Endothelial cell (in vitro differentiated cells): ENCODE results near the gene MAP2K5. TPM values are rescaled to one million over a fixed set of nuclear protein-coding genes. Genes with fewer than 3 reads are reported as not detected.

Experiments used
- DNase-seq: peaks from one replicate; pipeline ENCODE4 v3.0.0; 2021; ENCODE audit warnings: low spot score
- H3K27ac Mint-ChIP-seq: one replicate; pipeline ENCODE4 v1.8.0; 2021; ENCODE audit warnings: mixed read lengths, inconsistent platforms; ENCODE audit not compliant: unreplicated experiment
- H3K27me3 Mint-ChIP-seq: one replicate; pipeline ENCODE4 v1.8.0; 2021; ENCODE audit warnings: mild to moderate bottlenecking, moderate library complexity, mixed read lengths, inconsistent platforms; ENCODE audit not compliant: unreplicated experiment
- H3K36me3 Mint-ChIP-seq: one replicate; pipeline ENCODE4 v1.8.0; 2021; ENCODE audit warnings: mild to moderate bottlenecking, low read depth, mixed read lengths, inconsistent platforms; ENCODE audit not compliant: unreplicated experiment
- H3K4me1 Mint-ChIP-seq: one replicate; pipeline ENCODE4 v1.8.0; 2021; ENCODE audit warnings: mild to moderate bottlenecking, mixed read lengths, inconsistent platforms; ENCODE audit not compliant: unreplicated experiment
- H3K4me3 Mint-ChIP-seq: one replicate; pipeline ENCODE4 v1.8.0; 2021; ENCODE audit warnings: mild to moderate bottlenecking, mixed read lengths, inconsistent platforms; ENCODE audit not compliant: unreplicated experiment
- H3K9me3 Mint-ChIP-seq: one replicate; pipeline ENCODE4 v1.8.0; 2021; ENCODE audit warnings: mixed read lengths, inconsistent platforms; ENCODE audit not compliant: unreplicated experiment
- total RNA-seq: library from RNA; stranded (reverse); fragmentation: NEBNext Ultra II Directional; extraction: Animal tissue kit (Norgen Biotek cat#: 25700); gene quantifications from one replicate; pipeline ENCODE4 v1.2.1, GENCODE V29; 2021; ENCODE audit not compliant: unreplicated experiment
- TF ChIP-seq, protein P1 (sequence below): fragments of 200-600 bp; sonication (generic); IDR thresholded peaks from one replicate; pipeline ENCODE4 v1.5.0; 2021; ENCODE audit warnings: antibody characterized with exemption; ENCODE audit not compliant: unreplicated experiment

The MAP2K5 gene
- total RNA-seq, 1 donor from 2014 or later: 22.2 TPM

DNA sequence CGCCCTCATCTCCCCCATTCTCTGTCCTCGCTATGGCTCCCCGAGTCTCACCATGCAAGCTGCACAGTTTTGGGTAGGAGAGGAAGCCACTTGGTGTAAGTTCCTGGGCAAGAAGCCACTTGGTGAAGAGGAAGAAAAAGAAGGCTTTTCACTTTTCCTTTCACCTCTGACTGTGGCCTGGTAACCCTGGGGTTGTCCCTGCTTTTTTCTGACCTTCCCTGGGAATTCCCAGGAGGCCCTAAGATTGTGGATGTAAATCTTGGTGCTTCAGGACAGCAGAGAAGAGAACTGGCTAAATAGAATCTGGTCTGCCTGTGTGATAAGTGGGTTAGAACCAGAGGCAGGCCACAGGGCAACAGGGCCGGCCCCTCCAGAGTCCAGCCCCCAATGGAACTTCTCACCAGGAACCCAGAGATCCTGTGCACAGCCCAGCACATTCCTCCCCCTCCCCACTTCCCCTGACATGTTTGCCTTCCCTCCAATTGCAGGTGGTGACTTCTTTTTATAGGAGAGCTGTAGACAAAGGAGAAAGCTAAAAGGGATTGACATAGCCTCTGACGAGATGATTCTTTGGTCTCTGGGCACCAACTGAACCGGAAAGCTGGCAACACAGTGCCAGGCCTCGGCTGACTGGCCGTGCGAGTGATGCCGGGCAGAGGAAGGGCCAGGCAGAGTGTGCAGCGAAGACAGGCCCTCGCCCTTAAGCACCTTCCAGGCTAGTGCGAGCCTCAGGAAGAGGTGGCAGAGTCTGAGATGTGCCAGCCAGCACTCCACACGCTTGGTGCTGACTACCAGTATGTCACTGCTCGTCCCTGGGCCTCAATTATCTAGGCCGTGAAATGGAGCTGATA is 263.4 kb downstream of the MAP2K5 start:
- no peak for DNase-seq
- no peak overlapping the region for H3K4me3 Mint-ChIP-seq
- H3K4me1 Mint-ChIP-seq: peaks cover 13% of the 10 kb centered on the region
- peaks cover 8% of the 10 kb centered on the region for H3K27me3 Mint-ChIP-seq
- H3K9me3 Mint-ChIP-seq: no peaks in the 10 kb centered on the region
- H3K27ac Mint-ChIP-seq: no peak overlapping the region
- H3K36me3 Mint-ChIP-seq: peaks cover 9% of the 10 kb centered on the region
- TF ChIP-seq, protein P1, sequence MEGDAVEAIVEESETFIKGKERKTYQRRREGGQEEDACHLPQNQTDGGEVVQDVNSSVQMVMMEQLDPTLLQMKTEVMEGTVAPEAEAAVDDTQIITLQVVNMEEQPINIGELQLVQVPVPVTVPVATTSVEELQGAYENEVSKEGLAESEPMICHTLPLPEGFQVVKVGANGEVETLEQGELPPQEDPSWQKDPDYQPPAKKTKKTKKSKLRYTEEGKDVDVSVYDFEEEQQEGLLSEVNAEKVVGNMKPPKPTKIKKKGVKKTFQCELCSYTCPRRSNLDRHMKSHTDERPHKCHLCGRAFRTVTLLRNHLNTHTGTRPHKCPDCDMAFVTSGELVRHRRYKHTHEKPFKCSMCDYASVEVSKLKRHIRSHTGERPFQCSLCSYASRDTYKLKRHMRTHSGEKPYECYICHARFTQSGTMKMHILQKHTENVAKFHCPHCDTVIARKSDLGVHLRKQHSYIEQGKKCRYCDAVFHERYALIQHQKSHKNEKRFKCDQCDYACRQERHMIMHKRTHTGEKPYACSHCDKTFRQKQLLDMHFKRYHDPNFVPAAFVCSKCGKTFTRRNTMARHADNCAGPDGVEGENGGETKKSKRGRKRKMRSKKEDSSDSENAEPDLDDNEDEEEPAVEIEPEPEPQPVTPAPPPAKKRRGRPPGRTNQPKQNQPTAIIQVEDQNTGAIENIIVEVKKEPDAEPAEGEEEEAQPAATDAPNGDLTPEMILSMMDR: no peak

DNA sequence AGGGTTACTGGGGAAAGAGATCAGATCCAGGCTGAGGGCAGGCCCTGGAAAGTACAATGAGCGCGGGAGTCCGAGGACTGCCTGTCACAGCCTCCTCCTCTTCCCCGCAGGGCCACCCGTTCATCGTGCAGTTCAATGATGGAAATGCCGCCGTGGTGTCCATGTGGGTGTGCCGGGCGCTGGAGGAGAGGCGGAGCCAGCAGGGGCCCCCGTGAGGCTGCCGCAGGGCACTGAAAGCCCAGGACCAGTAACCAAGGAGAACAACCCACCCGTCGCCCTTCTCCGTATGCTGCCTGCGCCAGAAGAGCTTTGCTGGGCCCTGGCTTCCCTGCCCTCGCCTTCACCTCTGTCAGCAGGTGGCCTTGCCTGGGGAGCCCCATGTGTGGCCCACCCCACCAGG is 264.0 kb downstream of the MAP2K5 start:
- no peak for DNase-seq
- Mint-ChIP-seq H3K4me1 (peaks cover 13% of the 10 kb centered on the region), H3K9me3 (no peaks in the 10 kb centered on the region), H3K36me3 (peaks cover 9% of the 10 kb centered on the region), H3K27ac (no peak overlapping the region), H3K4me3 (no peak overlapping the region), H3K27me3 (peaks cover 8% of the 10 kb centered on the region)
- TF ChIP-seq, protein P1: no peak

DNA sequence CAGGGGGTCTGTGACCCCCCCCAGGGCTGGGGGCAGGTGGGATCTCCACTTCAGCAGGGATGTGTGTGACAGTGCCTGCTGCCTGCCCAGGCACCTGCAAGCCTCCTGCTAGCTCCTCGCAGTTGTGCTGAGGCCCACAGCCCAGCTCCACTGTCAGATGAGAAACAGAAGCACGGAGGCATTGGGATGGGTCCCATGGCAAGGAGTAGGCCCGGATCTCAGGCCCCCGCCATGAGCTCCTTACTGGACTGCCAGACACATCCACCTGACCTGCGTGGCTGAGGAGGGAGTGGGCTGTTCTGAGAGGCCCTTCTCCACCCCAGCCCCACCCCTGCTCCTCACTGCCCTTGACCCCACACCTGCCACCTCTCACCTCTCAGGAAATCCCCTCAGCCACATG is 264.6 kb downstream of the MAP2K5 start:
- Mint-ChIP-seq H3K27me3 (peaks cover 8% of the 10 kb centered on the region), H3K36me3 (peaks cover 9% of the 10 kb centered on the region), H3K4me3 (no peak overlapping the region), H3K9me3 (no peaks in the 10 kb centered on the region), H3K4me1 (peaks cover 13% of the 10 kb centered on the region), H3K27ac (no peak overlapping the region)
- DNase-seq: no peak
- TF ChIP-seq, protein P1: no peak

DNA sequence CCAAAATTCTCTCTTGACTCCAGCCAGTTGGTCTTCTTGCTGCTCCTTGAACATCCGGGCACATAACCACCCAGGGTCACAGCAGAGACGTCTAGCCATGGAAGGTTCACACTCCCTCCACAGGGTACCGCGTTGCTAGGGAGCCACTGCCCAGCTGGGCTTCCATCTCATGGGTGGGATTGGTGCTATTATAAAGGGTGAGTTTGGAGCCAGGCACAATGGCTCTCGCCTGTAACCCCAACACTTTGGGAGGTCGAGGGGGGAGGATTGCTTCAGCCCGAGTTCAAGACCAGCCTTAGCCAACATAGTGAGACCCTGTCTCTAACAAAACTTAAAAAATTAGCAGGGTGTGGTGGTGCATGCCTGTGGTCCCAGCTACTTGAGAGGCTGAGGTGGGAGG is 265.3 kb downstream of the MAP2K5 start:
- H3K36me3 Mint-ChIP-seq: peaks cover 9% of the 10 kb centered on the region
- DNase-seq: no peak
- peaks cover 13% of the 10 kb centered on the region for H3K4me1 Mint-ChIP-seq
- no peaks in the 10 kb centered on the region for H3K9me3 Mint-ChIP-seq
- TF ChIP-seq, protein P1: no peak
- H3K4me3 Mint-ChIP-seq: no peak overlapping the region
- H3K27me3 Mint-ChIP-seq: peaks cover 8% of the 10 kb centered on the region
- peak overlapping the region; percentile 24 for H3K27ac Mint-ChIP-seq

DNA sequence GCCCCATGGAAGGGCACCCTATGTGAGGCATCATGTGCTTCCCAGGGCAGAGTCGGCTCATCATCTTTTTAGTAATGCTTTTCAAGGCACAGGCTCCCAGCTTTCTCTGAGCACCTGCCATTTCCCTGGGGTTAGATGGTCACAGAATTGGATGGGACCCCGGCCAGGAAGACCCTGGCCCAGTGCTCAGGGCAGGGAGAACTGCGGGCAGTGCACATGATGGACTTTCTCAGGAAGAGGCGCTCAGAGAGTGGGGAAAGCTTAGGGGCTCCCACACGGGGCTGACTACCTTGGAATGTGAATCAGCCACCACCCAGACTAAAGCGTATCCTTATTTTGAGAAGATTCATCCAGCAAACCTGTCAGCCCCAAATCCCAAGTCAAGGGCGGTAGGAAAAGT is 266.3 kb downstream of the MAP2K5 start:
- TF ChIP-seq, protein P1: no peak
- Mint-ChIP-seq H3K4me3 (peak overlapping the region; percentile 49), H3K9me3 (no peaks in the 10 kb centered on the region), H3K36me3 (peaks cover 9% of the 10 kb centered on the region), H3K27ac (no peak overlapping the region), H3K4me1 (peaks cover 13% of the 10 kb centered on the region), H3K27me3 (peaks cover 7% of the 10 kb centered on the region)
- no peak for DNase-seq
